ENCODE data around the gene LONRF3. TPM values are rescaled to one million over a fixed set of nuclear protein-coding genes. Genes with fewer than 3 reads are reported as not detected.
A peak's percentile ranks its signal among the peaks of the same experiment; 100 is the strongest.

Gene LONRF3
- total and polyA plus RNA-seq, 2 of the 8 experiments (the other 6 are each of a cell fraction or from before 2014, with no cell fraction given): 0.11 TPM; not detected in 1

GRCh38 chrX:118971552-118971951 lies 2.9 kb upstream of the LONRF3 start:
- Histone ChIP-seq H2AFZ (ENCODE audit: low read length) (no peak overlapping the region), H2BK15ac (ENCODE audit: low read length) (no peak overlapping the region), H3K9me3 (ENCODE audit: insufficient read depth in 2 of 2, low read depth in 1 of 2, low read length in 1 of 2) (no peaks in the 10 kb centered on the region), H3K23ac (ENCODE audit: insufficient read length) (no peak overlapping the region), H3K56ac (replicated peaks; ENCODE audit: insufficient read length, low read depth, low read length) (no peak overlapping the region), H4K20me1 (replicated peaks in 1 of 2; ENCODE audit: control insufficient read depth in 1 of 2, insufficient read depth in 2 of 2, low read length in 2 of 2) (peaks cover 3 to 4% of the 10 kb centered on the region in 2 experiments), H2BK20ac (ENCODE audit: low read length) (no peak overlapping the region), H3K18ac (ENCODE audit: extremely low read depth, low read length) (no peak overlapping the region), H4K91ac (replicated peaks; ENCODE audit: insufficient read length, low read length) (no peak overlapping the region), H3K27ac (ENCODE audit: low read depth, low read length) (no peak overlapping the region), H2BK12ac (ENCODE audit: low read depth, low read length) (no peak overlapping the region), H3K14ac (ENCODE audit: insufficient read length) (no peak overlapping the region), H4K5ac (ENCODE audit: insufficient read length, low read depth, low read length) (no peak overlapping the region), H2BK120ac (replicated peaks; ENCODE audit: low read depth, low read length) (no peak overlapping the region), H3K79me1 (ENCODE audit: low read depth, low read length) (no peaks in the 10 kb centered on the region), H2BK5ac (ENCODE audit: low read depth, low read length) (no peak overlapping the region), H4K8ac (ENCODE audit: extremely low read depth, insufficient read depth, low read length) (no peak overlapping the region), H3K4me3 (ENCODE audit: extremely low read depth in 1 of 4, insufficient read depth in 2 of 4, low read depth in 3 of 4, low read length in 4 of 4) (no peak overlapping the region), H3K4me1 (replicated peaks in 1 of 4; ENCODE audit: control insufficient read depth in 3 of 4, insufficient read depth in 4 of 4, low read length in 3 of 4) (peaks cover 0 to 14% (median 5%) of the 10 kb centered on the region in 4 experiments; a peak in 6 of 7 replicates), H3K9ac (replicated peaks in 1 of 4; ENCODE audit: extremely low read depth in 1 of 4, low read depth in 3 of 4, low read length in 3 of 4) (no peak overlapping the region), H3K36me3 (ENCODE audit: control insufficient read depth in 2 of 4, insufficient read depth in 4 of 4, low read length in 3 of 4) (peaks cover 0 to 7% (median 0%) of the 10 kb centered on the region in 4 experiments; a peak in 1 of 8 replicates), H3K4me2 (ENCODE audit: insufficient read depth in 1 of 2, low read depth in 2 of 2, low read length in 2 of 2) (no peak overlapping the region), H3K4ac (replicated peaks; ENCODE audit: insufficient read length, low read depth, low read length) (no peak overlapping the region), H3K23me2 (ENCODE audit: low read depth, low read length) (no peaks in the 10 kb centered on the region; the same call in 1 of the 2 replicates), H3K79me2 (ENCODE audit: control insufficient read depth in 1 of 2, insufficient read depth in 2 of 2, low read length in 2 of 2) (no peaks in the 10 kb centered on the region), H2AK5ac (ENCODE audit: low read depth, low read length) (no peak overlapping the region), H3K27me3 (replicated peaks in 1 of 4; ENCODE audit: control insufficient read depth in 3 of 4, extremely low read depth in 1 of 4, insufficient read depth in 3 of 4, low read length in 3 of 4) (peaks cover 71 to 96% (median 83%) of the 10 kb centered on the region in 4 experiments)
- POLR2A ChIA-PET (ENCODE audit: partially characterized antibody): interaction anchor here (1.0 to 1.1 kb wide), 2 partner anchors 116 to 195 kb away, joined by 3 read pairs; no protein-coding TSS in a partner anchor
- WGBS, 2 experiments (ENCODE audit: extremely low coverage in 1 of 2, insufficient coverage in 1 of 2, insufficient read length in 1 of 2, insufficient replicate concordance in 2 of 2, low coverage in 1 of 2, low lambda C conversion rate in 2 of 2, missing lambda C conversion rate in 1 of 2): 0% methylated on average over 3 of the region's 3 CpGs; no CpG with 5 or more reads in 1 of the 2 experiments
- FAIRE-seq: peak; percentile 97
- no peak for TF ChIP-seq RBBP5 (IDR thresholded peaks at IDR 0.05; ENCODE audit: borderline replicate concordance, low read depth, low read length)
- peak; percentile 14 for TF ChIP-seq NANOG (IDR thresholded peaks at IDR 0.05; ENCODE audit: insufficient read depth, low read depth, low read length, poor library complexity, severe bottlenecking)
- TF ChIP-seq TEAD4 (IDR thresholded peaks at IDR 0.05; ENCODE audit: low read depth, low read length): 0 out of 2 replicates have a peak, but pooled peaks have one; percentile 12
- TF ChIP-seq HDAC6 (IDR thresholded peaks at IDR 0.05; ENCODE audit: low read depth, low read length): no peak
- TF ChIP-seq ASH2L (IDR thresholded peaks at IDR 0.05; ENCODE audit: low read length): no peak
- TF ChIP-seq EZH2 (IDR thresholded peaks at IDR 0.05; ENCODE audit: low read depth, low read length, severe bottlenecking): no peak
- CTCF ChIA-PET (ENCODE audit: partially characterized antibody): interaction anchor here (0.9 to 1.1 kb wide), 2 partner anchors 14 to 95 kb away, joined by 3 to 4 read pairs; no protein-coding TSS in a partner anchor
- DNase-seq (ENCODE audit: low read depth in 1 of 2, low spot score in 2 of 2): no peak
